SK-N-SH treated with all-trans-retinoic acid at 6 μM for 48 hours (cell line): ENCODE results near the gene CLSTN3.

Experiments used
- OSR1 ChIP-seq: fragments of 250-450 bp; sonication (Bioruptor Pico); IDR thresholded peaks from 2 replicates; pipeline ENCODE4 v1.8.0; 2022; ENCODE audit warnings: moderate library complexity, mild to moderate bottlenecking, inconsistent platforms
- PPARA ChIP-seq: fragments of 250-450 bp; sonication (Bioruptor Pico); IDR thresholded peaks from 2 replicates; pipeline ENCODE4 v1.5.0; 2020; ENCODE audit warnings: mild to moderate bottlenecking, borderline replicate concordance
- TSHZ2 ChIP-seq: fragments of 250-450 bp; sonication (Bioruptor Pico); IDR thresholded peaks from 2 replicates; pipeline ENCODE4 v1.5.0; 2020; ENCODE audit warnings: mild to moderate bottlenecking, moderate library complexity
- TF ChIP-seq, protein P1 (sequence below): fragments of 250-450 bp; sonication (Bioruptor Pico); IDR thresholded peaks from 2 replicates; pipeline ENCODE4 v1.8.0; 2020; ENCODE audit warnings: mild to moderate bottlenecking, moderate library complexity, borderline replicate concordance

DNA sequence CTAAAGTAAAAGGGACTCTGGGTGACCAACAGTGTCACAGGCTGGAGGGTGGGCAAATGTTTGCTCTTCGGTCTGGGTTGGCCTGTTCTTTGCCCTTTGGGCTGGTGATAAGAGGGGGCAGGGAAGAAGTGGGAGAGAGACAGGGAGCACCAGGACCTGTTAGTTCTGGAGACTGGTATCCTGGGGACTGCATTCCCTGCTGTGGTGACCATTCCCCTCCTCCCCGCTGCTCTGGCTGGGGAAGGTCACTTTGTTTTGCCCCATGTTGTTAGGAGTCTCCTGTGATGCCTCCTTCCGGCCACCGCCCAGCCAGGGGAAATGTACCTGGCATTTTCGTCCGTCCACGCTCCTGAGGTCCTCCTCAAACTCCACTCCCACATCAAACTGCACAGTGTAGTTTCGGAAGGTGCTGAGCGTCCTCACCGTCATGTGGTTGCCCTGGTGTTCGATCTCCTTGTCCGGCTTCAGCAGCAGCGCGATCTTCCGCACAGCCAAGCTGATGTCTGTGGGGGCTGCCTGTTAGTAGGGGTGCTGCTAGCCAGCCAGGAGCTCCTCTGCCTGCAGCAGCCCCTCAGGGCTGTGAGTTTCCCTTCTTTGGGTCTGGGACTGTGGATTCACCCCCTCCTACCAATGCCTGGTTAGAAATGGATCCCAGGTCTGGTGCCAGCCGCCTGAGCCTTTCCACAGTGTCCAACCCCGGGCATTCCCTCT is 2.1 kb upstream of the CLSTN3 start:
- TF ChIP-seq OSR1 (CRISPR knock-in tag): no peak
- no peak for TF ChIP-seq PPARA (CRISPR knock-in tag)
- no peak for TF ChIP-seq TSHZ2
- TF ChIP-seq, protein P1, sequence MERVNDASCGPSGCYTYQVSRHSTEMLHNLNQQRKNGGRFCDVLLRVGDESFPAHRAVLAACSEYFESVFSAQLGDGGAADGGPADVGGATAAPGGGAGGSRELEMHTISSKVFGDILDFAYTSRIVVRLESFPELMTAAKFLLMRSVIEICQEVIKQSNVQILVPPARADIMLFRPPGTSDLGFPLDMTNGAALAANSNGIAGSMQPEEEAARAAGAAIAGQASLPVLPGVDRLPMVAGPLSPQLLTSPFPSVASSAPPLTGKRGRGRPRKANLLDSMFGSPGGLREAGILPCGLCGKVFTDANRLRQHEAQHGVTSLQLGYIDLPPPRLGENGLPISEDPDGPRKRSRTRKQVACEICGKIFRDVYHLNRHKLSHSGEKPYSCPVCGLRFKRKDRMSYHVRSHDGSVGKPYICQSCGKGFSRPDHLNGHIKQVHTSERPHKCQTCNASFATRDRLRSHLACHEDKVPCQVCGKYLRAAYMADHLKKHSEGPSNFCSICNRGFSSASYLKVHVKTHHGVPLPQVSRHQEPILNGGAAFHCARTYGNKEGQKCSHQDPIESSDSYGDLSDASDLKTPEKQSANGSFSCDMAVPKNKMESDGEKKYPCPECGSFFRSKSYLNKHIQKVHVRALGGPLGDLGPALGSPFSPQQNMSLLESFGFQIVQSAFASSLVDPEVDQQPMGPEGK (CRISPR knock-in tag): no peak
